GM12878 (cell line): ENCODE data around the gene CSTA. TPM values are rescaled to one million over a fixed set of nuclear protein-coding genes. Genes with fewer than 3 reads are reported as not detected.

ENCODE experiments used
- ATAC-seq: fragments of 200-7000 bp; cut with Tn5 transposase; 3 replicates; pipeline ENCODE4 v1.9.1; 2020; ENCODE audit warnings: mild to moderate bottlenecking, moderate library complexity
- BruUV-seq: library from RNA; stranded (reverse); fragments of 400-500 nt; replicated peaks from 2 replicates; lab custom pipeline; 2021; lab: Mats Ljungman, UMichigan
- CTCF ChIA-PET: fragments of 300-600 bp; sonication (Branson Sonifier 250); formaldehyde crosslinking; extraction: SDS; loops from one replicate; lab custom pipeline; 2021; ENCODE audit warnings: inconsistent platforms; lab: Yijun Ruan, JAX
- POLR2A ChIA-PET: fragments of 350-600 bp; formaldehyde crosslinking; extraction: SDS; loops from one replicate; lab custom pipeline; 2021; ENCODE audit warnings: inconsistent platforms; lab: Charles Lee
- RAD21 ChIA-PET: fragments of 300-600 bp; sonication (Branson Sonifier 250); formaldehyde crosslinking; loops from one replicate; lab custom pipeline; 2023; ENCODE audit warnings: antibody characterized with exemption; ENCODE audit not compliant: unreplicated experiment; lab: Charles Lee
- SMC1A ChIA-PET: fragments of 300-600 bp; sonication (Branson Sonifier 250); formaldehyde crosslinking; loops from one replicate; lab custom pipeline; 2023; ENCODE audit not compliant: unreplicated experiment, uncharacterized antibody; lab: Charles Lee
- DNase-seq: peaks from one replicate; pipeline ENCODE4 v3.0.0-alpha.2; 2011; ENCODE audit warnings: low read depth, low spot score
- FAIRE-seq: peaks from 3 replicates; lab custom pipeline; 2011; peaks lifted over from hg19 to GRCh38; lab: Jason Lieb, UNC
- H2AFZ ChIP-seq: 2 replicates; pipeline ENCODE4 v1.6.0; 2011; ENCODE audit warnings: low read depth, low read length, control low read depth; ENCODE audit not compliant: control insufficient read depth
- H3K27ac ChIP-seq: 2 replicates; pipeline ENCODE4 v1.5.1; 2011; ENCODE audit warnings: control low read depth; ENCODE audit not compliant: control insufficient read depth, insufficient read depth
- H3K27me3 ChIP-seq, 2 experiments: replicated peaks in 1 of 2; 2 replicates each; pipeline versions ENCODE4 v1.6.0 to v1.6.1; 2011; ENCODE audit warnings: low read length in 1 of 2; ENCODE audit not compliant: control insufficient read depth in 2 of 2, insufficient read depth in 2 of 2
- H3K36me3 ChIP-seq, 2 experiments: 2 replicates each; pipeline ENCODE4 v1.5.1; 2011; ENCODE audit warnings: low read length in 1 of 2; ENCODE audit not compliant: control insufficient read depth in 2 of 2, insufficient read depth in 2 of 2
- H3K4me1 ChIP-seq: 2 replicates; pipeline ENCODE4 v1.6.1; 2011; ENCODE audit warnings: mild to moderate bottlenecking, low read length, moderate library complexity, mixed read lengths; ENCODE audit not compliant: control insufficient read depth, insufficient read depth
- H3K4me2 ChIP-seq: 2 replicates; pipeline ENCODE4 v1.6.0; 2011; ENCODE audit warnings: control low read depth; ENCODE audit not compliant: control insufficient read depth, insufficient read depth
- H3K4me3 ChIP-seq: fragments of 200-600 bp; sonication (generic); 2 replicates; pipeline ENCODE4 v1.5.1; 2016
- H3K79me2 ChIP-seq: 2 replicates; pipeline ENCODE4 v1.6.0; 2011; ENCODE audit warnings: low read length; ENCODE audit not compliant: control insufficient read depth, insufficient read depth
- H3K9ac ChIP-seq: 2 replicates; pipeline ENCODE4 v1.8.0; 2011; ENCODE audit warnings: low read length, control low read depth, mixed read lengths; ENCODE audit not compliant: control insufficient read depth, insufficient read depth
- H3K9me3 ChIP-seq: replicated peaks from 3 replicates; pipeline ENCODE4 v1.5.1; 2011; ENCODE audit warnings: mild to moderate bottlenecking, low read length; ENCODE audit not compliant: control insufficient read depth, insufficient read depth
- H4K20me1 ChIP-seq: 2 replicates; pipeline ENCODE4 v1.6.0; 2011; ENCODE audit not compliant: control insufficient read depth, insufficient read depth
- CTCF ChIP-seq, 3 experiments: IDR thresholded peaks in 2 of 3; conservative IDR thresholded peaks in 1 of 3; 2 replicates each; pipeline ENCODE4 v1.5.1; 2011; ENCODE audit warnings: low read depth in 3 of 3, low read length in 3 of 3, mild to moderate bottlenecking in 3 of 3, control low read depth in 2 of 3, moderate library complexity in 2 of 3, inconsistent platforms in 1 of 3, mixed read lengths in 1 of 3; ENCODE audit not compliant: control insufficient read depth in 2 of 3, insufficient read depth in 1 of 3; ENCODE audit errors: extremely low read depth in 1 of 3
- RAD21 ChIP-seq: IDR thresholded peaks from 2 replicates; pipeline ENCODE4 v1.6.1; 2011; ENCODE audit warnings: mild to moderate bottlenecking, low read depth, low read length, moderate library complexity; ENCODE audit not compliant: insufficient read depth
- RFX5 ChIP-seq: IDR thresholded peaks from 2 replicates; pipeline ENCODE4 v1.6.1; 2011; ENCODE audit warnings: low read depth, low read length, improper control_type of control experiment
- SMC3 ChIP-seq: IDR thresholded peaks from 2 replicates; pipeline ENCODE4 v1.6.1; 2011; ENCODE audit warnings: low read length, improper control_type of control experiment, borderline replicate concordance
- ZSCAN29 ChIP-seq: fragments of 450-650 bp; IDR thresholded peaks from 2 replicates; pipeline ENCODE4 v1.6.1; 2017; ENCODE audit warnings: mild to moderate bottlenecking, moderate library complexity
- WGBS: methylation state at CpG from one replicate; pipeline ENCODE4 v1.1.6; 2016; ENCODE audit warnings: low lambda C conversion rate; ENCODE audit not compliant: insufficient replicate concordance, insufficient coverage; ENCODE audit errors: missing lambda C conversion rate; 5-methylcytosine and 5-hydroxymethylcytosine counted together
- in situ Hi-C: fragments of 300-500 bp; cut with MboI; formaldehyde crosslinking; loops from 9 replicates; pipeline ENCODE4 v1.14.3; 2018; ENCODE audit warnings: mixed read lengths
- intact Hi-C: fragments of 100-400 bp; cut with micrococcal nuclease; formaldehyde crosslinking; loops from one replicate; pipeline ENCODE4 v1.14.2; 2022; ENCODE audit not compliant: unreplicated experiment
- polyA plus RNA-seq, 11 experiments: library from polyadenylated mRNA; depleted of rRNA in 4 of 11; unstranded in 6 of 11; stranded (reverse) in 5 of 11; fragments of >200 nt; fragmentation: Nextera tagmentation in 4 of 11; fragmentation: Illumina TruSeq in 1 of 11; extraction: Ambion mirVana in 4 of 11; extraction: Trizol in 1 of 11; gene quantifications; 1 replicate in 1 of 11; 2 replicates in 10 of 11; pipeline versions ENCODE4 v1.2.1 to v1.2.3, GENCODE V29; 2011 to 2016; ENCODE audit warnings: inconsistent platforms in 2 of 11, missing spikeins in 2 of 11, low read depth in 1 of 11
- total RNA-seq, 4 experiments: library from RNA; depleted of rRNA in 3 of 4; stranded (reverse); fragments of >200 nt in 3 of 4; fragmentation: Illumina TruSeq in 1 of 4; extraction: Trizol in 1 of 4; gene quantifications; 2 replicates each; pipeline versions ENCODE4 v1.2.1 to v1.2.3, GENCODE V29; 2013 to 2021
- TF ChIP-seq, protein P1 (sequence below): fragments of 450-650 bp; IDR thresholded peaks from 2 replicates; pipeline ENCODE4 v1.6.1; 2017; ENCODE audit warnings: mild to moderate bottlenecking, moderate library complexity

Gene CSTA
- total and polyA plus RNA-seq, 10 of the 15 experiments (the other 5 are each of a cell fraction or from before 2014, with no cell fraction given) = 1.8 to 6.7 (median 3.4) TPM

- Histone ChIP-seq H3K27me3 (no peaks in the 10 kb centered on the region), H2AFZ (peak overlapping the region; percentile 37), H3K36me3 (no peaks in the 10 kb centered on the region), H3K9ac (no peak overlapping the region), H4K20me1 (no peaks in the 10 kb centered on the region), H3K4me1 (peaks cover 30% of the 10 kb centered on the region), H3K79me2 (no peaks in the 10 kb centered on the region), H3K4me3 (no peak overlapping the region), H3K4me2 (no peak overlapping the region), H3K27ac (no peak overlapping the region), H3K9me3 (no peaks in the 10 kb centered on the region)
- ChIA-PET POLR2A (interaction anchor here (0.6 to 3.0 kb wide), 18 partner anchors 9 to 573 kb away, joined by 3 to 26 read pairs (median 4); partner anchors contain the start of genes FAM162A and MIX23), RAD21 (interaction anchor here (0.6 to 5.4 kb wide), 46 partner anchors 9 to 760 kb away, joined by 3 to 114 read pairs (median 4); partner anchors contain the start of genes CSTA, FAM162A, MIX23 and POLQ), CTCF (interaction anchor here (0.6 to 7.4 kb wide), 55 partner anchors 9 to 764 kb away, joined by 3 to 192 read pairs (median 5); partner anchors contain the start of genes CSTA, FAM162A, MIX23 and POLQ), SMC1A (interaction anchor here (0.6 to 10.0 kb wide), 46 partner anchors 8 to 761 kb away, joined by 3 to 204 read pairs (median 8); partner anchors contain the start of genes CSTA, FAM162A, MIX23 and POLQ)
- peak; percentile 62 for TF ChIP-seq RAD21
- TF ChIP-seq SMC3 = peak; percentile 37; the same call in 1 of the 2 replicates
- no peak for TF ChIP-seq RFX5
- TF ChIP-seq ZSCAN29 = no peak
- TF ChIP-seq CTCF (IDR thresholded peaks at IDR 0.05 in 2 of 3, conservative IDR thresholded peaks at IDR 0.05 in 1 of 3; ENCODE audit: control insufficient read depth in 2 of 3, extremely low read depth in 1 of 3, insufficient read depth in 1 of 3, low read depth in 3 of 3, low read length in 3 of 3) = peak; percentile 30 to 57 (median 35); a peak in 4 of 6 replicates
- TF ChIP-seq, protein P1, sequence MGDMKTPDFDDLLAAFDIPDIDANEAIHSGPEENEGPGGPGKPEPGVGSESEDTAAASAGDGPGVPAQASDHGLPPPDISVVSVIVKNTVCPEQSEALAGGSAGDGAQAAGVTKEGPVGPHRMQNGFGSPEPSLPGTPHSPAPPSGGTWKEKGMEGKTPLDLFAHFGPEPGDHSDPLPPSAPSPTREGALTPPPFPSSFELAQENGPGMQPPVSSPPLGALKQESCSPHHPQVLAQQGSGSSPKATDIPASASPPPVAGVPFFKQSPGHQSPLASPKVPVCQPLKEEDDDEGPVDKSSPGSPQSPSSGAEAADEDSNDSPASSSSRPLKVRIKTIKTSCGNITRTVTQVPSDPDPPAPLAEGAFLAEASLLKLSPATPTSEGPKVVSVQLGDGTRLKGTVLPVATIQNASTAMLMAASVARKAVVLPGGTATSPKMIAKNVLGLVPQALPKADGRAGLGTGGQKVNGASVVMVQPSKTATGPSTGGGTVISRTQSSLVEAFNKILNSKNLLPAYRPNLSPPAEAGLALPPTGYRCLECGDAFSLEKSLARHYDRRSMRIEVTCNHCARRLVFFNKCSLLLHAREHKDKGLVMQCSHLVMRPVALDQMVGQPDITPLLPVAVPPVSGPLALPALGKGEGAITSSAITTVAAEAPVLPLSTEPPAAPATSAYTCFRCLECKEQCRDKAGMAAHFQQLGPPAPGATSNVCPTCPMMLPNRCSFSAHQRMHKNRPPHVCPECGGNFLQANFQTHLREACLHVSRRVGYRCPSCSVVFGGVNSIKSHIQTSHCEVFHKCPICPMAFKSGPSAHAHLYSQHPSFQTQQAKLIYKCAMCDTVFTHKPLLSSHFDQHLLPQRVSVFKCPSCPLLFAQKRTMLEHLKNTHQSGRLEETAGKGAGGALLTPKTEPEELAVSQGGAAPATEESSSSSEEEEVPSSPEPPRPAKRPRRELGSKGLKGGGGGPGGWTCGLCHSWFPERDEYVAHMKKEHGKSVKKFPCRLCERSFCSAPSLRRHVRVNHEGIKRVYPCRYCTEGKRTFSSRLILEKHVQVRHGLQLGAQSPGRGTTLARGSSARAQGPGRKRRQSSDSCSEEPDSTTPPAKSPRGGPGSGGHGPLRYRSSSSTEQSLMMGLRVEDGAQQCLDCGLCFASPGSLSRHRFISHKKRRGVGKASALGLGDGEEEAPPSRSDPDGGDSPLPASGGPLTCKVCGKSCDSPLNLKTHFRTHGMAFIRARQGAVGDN = 0 out of 2 replicates have a peak, but pooled peaks have one; percentile 0
- 31% methylated on average over 3 of the region's 3 CpGs for WGBS
- DNase-seq = no peak
- BruUV-seq = no TSS peak
- intact Hi-C loops = loop anchor here (1.0 to 5.0 kb wide), 3 partner anchors 17 to 76 kb away; partner anchors contain the start of genes FAM162A and MIX23
- in situ Hi-C loops = no loop called here
- FAIRE-seq = no peak
- peak; percentile 93 for ATAC-seq
Observed at GRCh38 chr3:122305818-122306621, 19.0 kb upstream of the CSTA start.
